Mononuclear cell (primary cell): ENCODE data around the gene DIS3. TPM values are rescaled to one million over a fixed set of nuclear protein-coding genes. Genes with fewer than 3 reads are reported as not detected.
"Not testable (repeated sequence)": the region's sequence is repeated elsewhere in the genome, so short reads cannot be mapped to it uniquely, and the experiment has no call there.

Experiments used
- H3K27me3 ChIP-seq: 2 replicates; pipeline ENCODE4 v1.6.0; 2011; ENCODE audit warnings: low read length, control low read depth; ENCODE audit not compliant: insufficient read depth
- H3K4me1 ChIP-seq: 2 replicates; pipeline ENCODE4 v1.5.1; 2011; ENCODE audit warnings: mild to moderate bottlenecking, low read length, control low read depth; ENCODE audit not compliant: insufficient read depth
- H3K4me3 ChIP-seq: 2 replicates; pipeline ENCODE4 v1.5.1; 2011; ENCODE audit warnings: mild to moderate bottlenecking, low read length, moderate library complexity
- H3K9me3 ChIP-seq: 2 replicates; pipeline ENCODE4 v1.5.1; 2011; ENCODE audit warnings: low read depth, mild to moderate bottlenecking, control low read depth, low read length
- total RNA-seq: library from RNA; depleted of rRNA; stranded (reverse); fragments of >200 nt; gene quantifications from one replicate; pipeline ENCODE4 v1.2.3, GENCODE V29; 2012

Gene DIS3
- total RNA-seq, result 63.6 TPM

- H3K4me3 ChIP-seq, result peak within 1 kb of the TSS; percentile 98
- H3K4me1 ChIP-seq, result peaks cover 27% of the 10 kb centered on the region
- no peaks in the 10 kb centered on the region for H3K9me3 ChIP-seq
- H3K27me3 ChIP-seq, result no peaks in the 10 kb centered on the region
These were observed at the start of gene DIS3, which contains the start of gene PIBF1 for GRCh38 chr13:72781451-72782439. DIS3 (minus strand) TSS chr13:72781900; CDS start chr13:72781832, 68 bp downstream. PIBF1 (plus strand) TSS chr13:72782133; CDS start chr13:72783470, 1,337 bp downstream.

GRCh38 chr13:72823724-72824123 lies 42.0 kb upstream of the DIS3 start:
- Histone ChIP-seq H3K27me3 (no peaks in the 10 kb centered on the region), H3K4me3 (no peak overlapping the region), H3K4me1 (no peaks in the 10 kb centered on the region), H3K9me3 (no peaks in the 10 kb centered on the region)

GRCh38 chr13:72823081-72823480 lies 41.4 kb upstream of the DIS3 start:
- H3K9me3 ChIP-seq, result no peaks in the 10 kb centered on the region
- H3K27me3 ChIP-seq, result no peaks in the 10 kb centered on the region
- H3K4me3 ChIP-seq, result no peak overlapping the region
- H3K4me1 ChIP-seq, result no peaks in the 10 kb centered on the region

GRCh38 chr13:72820898-72821279 lies 39.2 kb upstream of the DIS3 start:
- no peaks in the 10 kb centered on the region for H3K27me3 ChIP-seq
- H3K9me3 ChIP-seq, result no peaks in the 10 kb centered on the region
- H3K4me3 ChIP-seq, result no peak overlapping the region
- H3K4me1 ChIP-seq, result no peaks in the 10 kb centered on the region

- no peaks in the 10 kb centered on the region for H3K9me3 ChIP-seq
- H3K27me3 ChIP-seq, result no peaks in the 10 kb centered on the region
- H3K4me3 ChIP-seq, result no peak overlapping the region
- H3K4me1 ChIP-seq, result no peaks in the 10 kb centered on the region
These were observed 38.6 kb upstream of the DIS3 start for GRCh38 chr13:72820156-72820897.

- Histone ChIP-seq H3K27me3 (no peaks in the 10 kb centered on the region), H3K9me3 (no peaks in the 10 kb centered on the region), H3K4me3 (no peak overlapping the region), H3K4me1 (peaks cover 3% of the 10 kb centered on the region)
These were observed 27.3 kb upstream of the DIS3 start for GRCh38 chr13:72808917-72809500.

- H3K4me1 ChIP-seq, H3K27me3 ChIP-seq, H3K4me3 ChIP-seq, H3K9me3 ChIP-seq: not testable (repeated sequence)
These were observed 24.8 kb upstream of the DIS3 start for GRCh38 chr13:72806514-72806913.

- Histone ChIP-seq H3K9me3 (no peaks in the 10 kb centered on the region), H3K4me1 (peaks cover 3% of the 10 kb centered on the region), H3K4me3 (no peak overlapping the region), H3K27me3 (no peaks in the 10 kb centered on the region)
These were observed 24.1 kb upstream of the DIS3 start for GRCh38 chr13:72805676-72806346.

- H3K9me3 ChIP-seq, result no peaks in the 10 kb centered on the region
- no peak overlapping the region for H3K4me3 ChIP-seq
- peaks cover 3% of the 10 kb centered on the region for H3K4me1 ChIP-seq
- no peaks in the 10 kb centered on the region for H3K27me3 ChIP-seq
These were observed 22.6 kb upstream of the DIS3 start for GRCh38 chr13:72804301-72804700.

GRCh38 chr13:72798817-72799216 lies 17.1 kb upstream of the DIS3 start:
- Histone ChIP-seq H3K27me3 (no peaks in the 10 kb centered on the region), H3K4me3 (no peak overlapping the region), H3K9me3 (no peaks in the 10 kb centered on the region), H3K4me1 (no peaks in the 10 kb centered on the region)

GRCh38 chr13:72792640-72793039 lies 10.9 kb upstream of the DIS3 start:
- Histone ChIP-seq H3K4me1 (no peaks in the 10 kb centered on the region), H3K9me3 (no peaks in the 10 kb centered on the region), H3K27me3 (no peaks in the 10 kb centered on the region), H3K4me3 (no peak overlapping the region)

GRCh38 chr13:72788831-72789230 lies 7.1 kb upstream of the DIS3 start:
- H3K9me3 ChIP-seq, result no peaks in the 10 kb centered on the region
- no peak overlapping the region for H3K4me3 ChIP-seq
- no peaks in the 10 kb centered on the region for H3K4me1 ChIP-seq

GRCh38 chr13:72784679-72785078 lies 3.0 kb upstream of the DIS3 start:
- not testable (repeated sequence) for H3K9me3 ChIP-seq, H3K4me3 ChIP-seq, H3K27me3 ChIP-seq
- H3K4me1 ChIP-seq, result peaks cover 20% of the 10 kb centered on the region

More at GRCh38 chr13:72788831-72789230, 7.1 kb upstream of the DIS3 start:
- H3K27me3 ChIP-seq, result no peaks in the 10 kb centered on the region

GRCh38 chr13:72782717-72783116 lies 1.0 kb upstream of the DIS3 start:
- H3K27me3 ChIP-seq, result no peaks in the 10 kb centered on the region
- peak overlapping the region; percentile 98 for H3K4me3 ChIP-seq
- H3K9me3 ChIP-seq, result no peaks in the 10 kb centered on the region
- peaks cover 27% of the 10 kb centered on the region for H3K4me1 ChIP-seq
